ENCODE results near the gene ERP44.

DNA sequence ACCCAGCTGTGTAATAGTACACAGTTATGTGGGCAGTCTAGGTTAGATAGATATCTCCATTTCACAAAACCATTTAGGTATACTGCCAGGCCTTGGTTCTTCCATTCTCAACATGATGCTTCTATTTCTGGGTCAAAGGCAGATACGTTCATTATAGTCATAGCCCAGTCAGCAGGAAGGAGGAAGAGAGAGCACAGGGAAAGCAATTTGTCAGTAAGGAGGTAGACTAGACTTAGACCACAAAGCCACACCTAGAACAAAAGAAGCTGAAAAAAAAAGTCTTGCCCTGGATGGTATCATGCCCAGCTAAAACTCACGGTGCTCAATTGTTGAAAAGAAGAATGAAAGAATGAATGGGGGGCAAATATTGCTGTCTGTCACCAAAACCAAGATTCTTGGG is 7.8 kb upstream of the ERP44 start:
- TF ChIP-seq, protein P1, sequence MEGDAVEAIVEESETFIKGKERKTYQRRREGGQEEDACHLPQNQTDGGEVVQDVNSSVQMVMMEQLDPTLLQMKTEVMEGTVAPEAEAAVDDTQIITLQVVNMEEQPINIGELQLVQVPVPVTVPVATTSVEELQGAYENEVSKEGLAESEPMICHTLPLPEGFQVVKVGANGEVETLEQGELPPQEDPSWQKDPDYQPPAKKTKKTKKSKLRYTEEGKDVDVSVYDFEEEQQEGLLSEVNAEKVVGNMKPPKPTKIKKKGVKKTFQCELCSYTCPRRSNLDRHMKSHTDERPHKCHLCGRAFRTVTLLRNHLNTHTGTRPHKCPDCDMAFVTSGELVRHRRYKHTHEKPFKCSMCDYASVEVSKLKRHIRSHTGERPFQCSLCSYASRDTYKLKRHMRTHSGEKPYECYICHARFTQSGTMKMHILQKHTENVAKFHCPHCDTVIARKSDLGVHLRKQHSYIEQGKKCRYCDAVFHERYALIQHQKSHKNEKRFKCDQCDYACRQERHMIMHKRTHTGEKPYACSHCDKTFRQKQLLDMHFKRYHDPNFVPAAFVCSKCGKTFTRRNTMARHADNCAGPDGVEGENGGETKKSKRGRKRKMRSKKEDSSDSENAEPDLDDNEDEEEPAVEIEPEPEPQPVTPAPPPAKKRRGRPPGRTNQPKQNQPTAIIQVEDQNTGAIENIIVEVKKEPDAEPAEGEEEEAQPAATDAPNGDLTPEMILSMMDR (IDR thresholded peaks at IDR 0.05), result no peak
- TF ChIP-seq POLR2A (IDR thresholded peaks at IDR 0.05), result no peak
